Mesenchymal stem cell (in vitro differentiated cells and primary cell): ENCODE data around the gene PACS1.
"Not testable (repeated sequence)": the region's sequence is repeated elsewhere in the genome, so short reads cannot be mapped to it uniquely, and the experiment has no call there.

Source experiments
- DNase-seq: peaks from one replicate; pipeline ENCODE4 v3.0.0-alpha.2; 2013
- H2AFZ ChIP-seq: one replicate; pipeline ENCODE4 v1.6.1; 2013; ENCODE audit warnings: low read depth, mild to moderate bottlenecking, control low read depth, inconsistent platforms, low read length, moderate library complexity
- H2AK5ac ChIP-seq: 2 replicates; pipeline ENCODE4 v1.6.1; 2013; ENCODE audit warnings: low read length, moderate library complexity, mild to moderate bottlenecking, inconsistent platforms; ENCODE audit not compliant: severe bottlenecking
- H2BK120ac ChIP-seq: one replicate; pipeline ENCODE4 v1.6.1; 2013; ENCODE audit warnings: low read depth, mild to moderate bottlenecking, inconsistent platforms, low read length, moderate library complexity
- H2BK12ac ChIP-seq, 2 experiments: one replicate each; pipeline ENCODE4 v1.6.1; 2013; ENCODE audit warnings: inconsistent platforms in 2 of 2, low read length in 2 of 2, mild to moderate bottlenecking in 2 of 2, moderate library complexity in 2 of 2, control low read depth in 1 of 2
- H2BK15ac ChIP-seq: one replicate; pipeline ENCODE4 v1.6.1; 2013; ENCODE audit warnings: mild to moderate bottlenecking, low read depth, inconsistent platforms; ENCODE audit not compliant: poor library complexity, severe bottlenecking
- H2BK5ac ChIP-seq: 2 replicates; pipeline ENCODE4 v1.6.1; 2013; ENCODE audit warnings: low read depth, mild to moderate bottlenecking, low read length, control low read depth, inconsistent platforms; ENCODE audit not compliant: poor library complexity, severe bottlenecking
- H3K14ac ChIP-seq, 2 experiments: one replicate each; pipeline ENCODE4 v1.6.1; 2013; ENCODE audit warnings: inconsistent platforms in 2 of 2, low read length in 2 of 2, control low read depth in 1 of 2, mild to moderate bottlenecking in 1 of 2, moderate library complexity in 1 of 2
- H3K18ac ChIP-seq, 2 experiments: one replicate each; pipeline ENCODE4 v1.6.1; 2013; ENCODE audit warnings: inconsistent platforms in 2 of 2, low read length in 2 of 2, control low read depth in 1 of 2, low read depth in 1 of 2, mild to moderate bottlenecking in 1 of 2
- H3K23ac ChIP-seq, 2 experiments: one replicate each; pipeline ENCODE4 v1.6.1; 2013; ENCODE audit warnings: inconsistent platforms in 2 of 2, low read length in 2 of 2, mild to moderate bottlenecking in 2 of 2, moderate library complexity in 2 of 2, control low read depth in 1 of 2
- H3K27ac ChIP-seq: 2 replicates; pipeline ENCODE4 v1.5.1; 2013; ENCODE audit warnings: mild to moderate bottlenecking, moderate library complexity, low read length, control low read depth, inconsistent platforms; ENCODE audit not compliant: poor library complexity, severe bottlenecking
- H3K27me3 ChIP-seq, 2 experiments: 2 replicates each; pipeline versions ENCODE4 v1.6.1 to v1.7.0; 2013; ENCODE audit warnings: low read length in 2 of 2, mild to moderate bottlenecking in 2 of 2, moderate library complexity in 2 of 2, control low read depth in 1 of 2, inconsistent platforms in 1 of 2; ENCODE audit not compliant: control insufficient read depth in 1 of 2, insufficient read depth in 1 of 2
- H3K36me3 ChIP-seq, 2 experiments: 2 replicates each; pipeline versions ENCODE4 v1.6.1 to v1.7.0; 2013; ENCODE audit warnings: low read length in 2 of 2, control low read depth in 1 of 2, inconsistent platforms in 1 of 2, low read depth in 1 of 2, mild to moderate bottlenecking in 1 of 2; ENCODE audit not compliant: insufficient read depth in 2 of 2, control insufficient read depth in 1 of 2
- H3K4ac ChIP-seq, 2 experiments: one replicate each; pipeline ENCODE4 v1.6.1; 2013; ENCODE audit warnings: inconsistent platforms in 2 of 2, low read length in 2 of 2, mild to moderate bottlenecking in 2 of 2, moderate library complexity in 2 of 2, control low read depth in 1 of 2, low read depth in 1 of 2
- H3K4me1 ChIP-seq: 2 replicates; pipeline ENCODE4 v1.6.1; 2013; ENCODE audit warnings: low read depth, low read length, control low read depth; ENCODE audit not compliant: control insufficient read depth, insufficient read depth
- H3K4me2 ChIP-seq: 2 replicates; pipeline ENCODE4 v1.6.1; 2013; ENCODE audit warnings: low read length, mild to moderate bottlenecking, inconsistent platforms; ENCODE audit not compliant: poor library complexity, severe bottlenecking
- H3K4me3 ChIP-seq, 2 experiments: 2 replicates each; pipeline versions ENCODE4 v1.5.1 to v1.7.0; 2013; ENCODE audit warnings: low read length in 2 of 2, mild to moderate bottlenecking in 2 of 2, control low read depth in 1 of 2, low read depth in 1 of 2; ENCODE audit not compliant: insufficient read depth in 1 of 2
- H3K79me1 ChIP-seq: replicated peaks from 2 replicates; pipeline ENCODE4 v1.6.1; 2013; ENCODE audit warnings: mild to moderate bottlenecking, control low read depth, low read length, inconsistent platforms; ENCODE audit not compliant: poor library complexity, severe bottlenecking
- H3K9ac ChIP-seq: 2 replicates; pipeline ENCODE4 v1.7.0; 2013; ENCODE audit warnings: mild to moderate bottlenecking, low read length, moderate library complexity
- H3K9me3 ChIP-seq: 2 replicates; pipeline ENCODE4 v1.7.0; 2013; ENCODE audit warnings: mild to moderate bottlenecking, low read length; ENCODE audit not compliant: control insufficient read depth
- H4K8ac ChIP-seq: one replicate; pipeline ENCODE4 v1.6.1; 2013; ENCODE audit warnings: inconsistent platforms, mild to moderate bottlenecking, low read length, moderate library complexity
- H4K91ac ChIP-seq: one replicate; pipeline ENCODE4 v1.6.1; 2013; ENCODE audit warnings: mild to moderate bottlenecking, low read length, inconsistent platforms
- WGBS: methylation state at CpG from one replicate; pipeline ENCODE4 v1.1.7; 2013; ENCODE audit warnings: mixed read lengths; 5-methylcytosine and 5-hydroxymethylcytosine counted together

Gene PACS1

GRCh38 chr11:66248903-66249302 lies 178.8 kb downstream of the PACS1 start:
- Histone ChIP-seq H3K27me3 (no peaks in the 10 kb centered on the region), H3K36me3 (peaks cover 38 to 53% of the 10 kb centered on the region in 2 experiments), H2AFZ (no peak overlapping the region), H3K14ac (no peak overlapping the region), H3K4ac (no peak overlapping the region), H2BK120ac (no peak overlapping the region), H2BK5ac (no peak overlapping the region), H3K18ac (no peak overlapping the region), H2BK12ac (no peak overlapping the region), H4K91ac (no peak overlapping the region), H2BK15ac (no peak overlapping the region), H3K23ac (no peak overlapping the region), H3K4me3 (no peak overlapping the region), H3K4me2 (no peak overlapping the region), H3K79me1 (no peaks in the 10 kb centered on the region), H2AK5ac (no peak overlapping the region), H3K9ac (no peak overlapping the region), H3K27ac (no peak overlapping the region), H3K9me3 (no peaks in the 10 kb centered on the region), H3K4me1 (peaks cover 1% of the 10 kb centered on the region), H4K8ac (no peak overlapping the region)
- WGBS = 93% methylated on average over 6 of the region's 6 CpGs
- no peak for DNase-seq

DNA sequence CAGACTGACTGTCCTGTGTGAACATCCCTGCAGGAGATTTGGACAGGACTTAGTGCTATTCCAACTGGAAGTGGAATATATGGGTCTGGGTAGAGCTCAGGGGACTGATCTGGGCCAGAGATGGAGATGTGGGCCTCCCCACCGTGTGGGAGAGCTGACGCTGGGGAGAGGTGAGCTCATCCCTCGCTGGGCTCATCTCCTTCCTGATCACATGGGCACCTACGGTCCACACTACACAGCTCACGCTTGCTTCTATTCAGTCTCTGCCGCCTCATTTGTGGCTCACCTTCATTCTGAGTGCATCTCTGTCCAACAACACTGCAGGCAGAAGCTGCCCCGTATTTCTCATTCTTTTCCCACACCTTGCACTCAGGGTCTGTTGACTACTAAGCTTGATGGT lies 181.7 kb downstream of the PACS1 start:
- Histone ChIP-seq H4K91ac (no peak overlapping the region), H3K23ac (no peak overlapping the region), H2BK5ac (no peak overlapping the region), H3K14ac (no peak overlapping the region), H2AK5ac (no peak overlapping the region), H3K4me3 (no peak overlapping the region), H2AFZ (no peak overlapping the region), H3K4ac (no peak overlapping the region), H3K79me1 (no peaks in the 10 kb centered on the region), H4K8ac (no peak overlapping the region), H2BK12ac (no peak overlapping the region), H3K27me3 (no peaks in the 10 kb centered on the region), H3K36me3 (peaks cover 30 to 31% of the 10 kb centered on the region in 2 experiments), H3K9ac (no peak overlapping the region), H2BK120ac (no peak overlapping the region), H3K18ac (no peak overlapping the region), H2BK15ac (no peak overlapping the region), H3K27ac (no peak overlapping the region), H3K4me2 (no peak overlapping the region), H3K9me3 (no peaks in the 10 kb centered on the region), H3K4me1 (peaks cover 3% of the 10 kb centered on the region)
- DNase-seq = no peak
- WGBS = 87% methylated on average over 6 of the region's 7 CpGs

- not testable (repeated sequence) for H3K14ac ChIP-seq, H3K4me2 ChIP-seq, H3K9ac ChIP-seq, H3K4ac ChIP-seq, H2AK5ac ChIP-seq, H3K27me3 ChIP-seq, H3K4me3 ChIP-seq, H4K8ac ChIP-seq, H2BK120ac ChIP-seq, H3K9me3 ChIP-seq, H2BK15ac ChIP-seq, H2AFZ ChIP-seq, H3K23ac ChIP-seq, DNase-seq, H2BK5ac ChIP-seq, H3K27ac ChIP-seq, H2BK12ac ChIP-seq, H3K79me1 ChIP-seq, H3K4me1 ChIP-seq, H4K91ac ChIP-seq, H3K18ac ChIP-seq
- H3K36me3 ChIP-seq = peaks cover 24 to 25% of the 10 kb centered on the region in 2 experiments
- WGBS = 94% methylated on average over 6 of the region's 6 CpGs
Observed at GRCh38 chr11:66253081-66253480, 183.0 kb downstream of the PACS1 start.

GRCh38 chr11:66258473-66258893 lies 188.4 kb downstream of the PACS1 start:
- Histone ChIP-seq H2AFZ (no peak overlapping the region), H2AK5ac (no peak overlapping the region), H3K4me2 (peak overlapping the region; percentile 98), H3K4ac (peak overlapping the region in 1 of 2 experiments; percentile 43), H3K9ac (peak overlapping the region; percentile 92), H2BK15ac (no peak overlapping the region), H3K14ac (peak overlapping the region in 1 of 2 experiments; percentile 2), H3K79me1 (peaks cover 32% of the 10 kb centered on the region), H3K4me1 (peaks cover 14% of the 10 kb centered on the region), H2BK120ac (no peak overlapping the region), H3K27me3 (no peaks in the 10 kb centered on the region), H3K36me3 (peaks cover 39 to 46% of the 10 kb centered on the region in 2 experiments), H4K91ac (peak overlapping the region; percentile 76), H3K27ac (no peak overlapping the region), H2BK12ac (no peak overlapping the region), H3K9me3 (no peaks in the 10 kb centered on the region), H4K8ac (peak overlapping the region; percentile 68), H3K4me3 (peak overlapping the region; percentile 85 to 94), H2BK5ac (no peak overlapping the region), H3K18ac (peak overlapping the region in 1 of 2 experiments; percentile 48), H3K23ac (peak overlapping the region in 1 of 2 experiments; percentile 24)
- no peak for DNase-seq
- 13% methylated on average over 28 of the region's 28 CpGs for WGBS
